K562 (cell line): ENCODE results near the gene CREG2. TPM values are rescaled to one million over a fixed set of nuclear protein-coding genes. Genes with fewer than 3 reads are reported as not detected.

Experiments used
- ATAC-seq: fragments of 200-7000 bp; cut with Tn5 transposase; 3 replicates; pipeline ENCODE4 v1.9.1; 2020; ENCODE audit warnings: moderate library complexity
- BruUV-seq: library from RNA; stranded (reverse); fragments of 400-500 nt; replicated peaks from 2 replicates; lab custom pipeline; 2021; lab: Mats Ljungman, UMichigan
- CTCF ChIA-PET: fragments of 300-600 bp; formaldehyde crosslinking; extraction: SDS; loops from one replicate; lab custom pipeline; 2021; ENCODE audit warnings: low intra/inter-chr PET ratio; lab: Yijun Ruan, JAX
- POLR2A ChIA-PET: fragments of 300-600, 350-650 bp; sonication (Branson Sonifier 250); formaldehyde crosslinking; extraction: SDS; loops from one replicate; lab custom pipeline; 2021; ENCODE audit warnings: antibody characterized with exemption, inconsistent platforms; lab: Yijun Ruan, JAX
- DNase-seq, 4 experiments: peaks; one replicate each; pipeline versions ENCODE4 v3.0.0 to v3.0.0-alpha.2; 2011 to 2018; ENCODE audit warnings: low spot score in 3 of 4, mixed read lengths in 3 of 4; ENCODE audit errors: extremely low read depth in 1 of 4
- FAIRE-seq: peaks from 2 replicates; lab custom pipeline; 2011; peaks lifted over from hg19 to GRCh38; lab: Jason Lieb, UNC
- H2AFZ ChIP-seq: 2 replicates; pipeline ENCODE4 v1.6.0; 2011; ENCODE audit warnings: low read depth, low read length, control low read depth, inconsistent platforms
- H3K27ac ChIP-seq: fragments of 200-600 bp; 3 replicates; pipeline ENCODE4 v1.8.0; 2011; ENCODE audit warnings: low read depth, mild to moderate bottlenecking, control low read depth, inconsistent platforms, low read length, moderate library complexity, mixed read lengths; ENCODE audit errors: extremely low read depth
- H3K27me3 ChIP-seq, 2 experiments: fragments of 300-600 bp in 1 of 2; 2 replicates in 1 of 2; 3 replicates in 1 of 2; pipeline versions ENCODE4 v1.6.0 to v1.8.0; 2011; ENCODE audit warnings: inconsistent platforms in 2 of 2, low read length in 2 of 2, mild to moderate bottlenecking in 1 of 2, mixed read lengths in 1 of 2, moderate library complexity in 1 of 2; ENCODE audit not compliant: control insufficient read depth in 2 of 2, insufficient read depth in 2 of 2
- H3K36me3 ChIP-seq: fragments of 300-600 bp; 3 replicates; pipeline ENCODE4 v1.8.0; 2011; ENCODE audit warnings: mild to moderate bottlenecking, low read length, inconsistent platforms; ENCODE audit not compliant: control insufficient read depth, insufficient read depth
- H3K4me1 ChIP-seq, 2 experiments: fragments of 200-600 bp in 1 of 2; replicated peaks in 1 of 2; 2 replicates in 1 of 2; 3 replicates in 1 of 2; pipeline versions ENCODE4 v1.5.1 to v1.8.0; 2011; ENCODE audit warnings: inconsistent platforms in 2 of 2, low read length in 2 of 2, mild to moderate bottlenecking in 1 of 2, mixed read lengths in 1 of 2, moderate library complexity in 1 of 2; ENCODE audit not compliant: control insufficient read depth in 2 of 2, insufficient read depth in 2 of 2
- H3K4me2 ChIP-seq: 2 replicates; pipeline ENCODE4 v1.6.1; 2011; ENCODE audit warnings: low read length, control low read depth, inconsistent platforms, mixed read lengths; ENCODE audit not compliant: insufficient read depth
- H3K4me3 ChIP-seq: fragments of 200-600 bp; sonication (generic), shearing (Covaris generic); 2 replicates; pipeline ENCODE4 v1.5.1; 2016; ENCODE audit warnings: control low read depth, inconsistent platforms
- H3K79me2 ChIP-seq: fragments of 200-600 bp; 3 replicates; pipeline ENCODE4 v1.8.0; 2011; ENCODE audit warnings: low read length, inconsistent platforms; ENCODE audit not compliant: control insufficient read depth, insufficient read depth
- H3K9ac ChIP-seq, 2 experiments: 2 replicates each; pipeline versions ENCODE4 v1.6.0 to v1.6.1; 2011; ENCODE audit warnings: low read depth in 2 of 2, low read length in 2 of 2, control low read depth in 1 of 2, inconsistent platforms in 1 of 2, mild to moderate bottlenecking in 1 of 2, mixed read lengths in 1 of 2; ENCODE audit not compliant: insufficient read depth in 1 of 2
- H3K9me1 ChIP-seq: one replicate; pipeline ENCODE4 v1.6.0; 2011; ENCODE audit warnings: inconsistent platforms, mild to moderate bottlenecking, low read length, moderate library complexity; ENCODE audit not compliant: control insufficient read depth, insufficient read depth
- H3K9me3 ChIP-seq: replicated peaks from 2 replicates; pipeline ENCODE4 v1.5.1; 2011; ENCODE audit warnings: low read depth, low read length, inconsistent platforms; ENCODE audit not compliant: control insufficient read depth, insufficient read depth
- H4K20me1 ChIP-seq: replicated peaks from 2 replicates; pipeline ENCODE4 v1.6.1; 2011; ENCODE audit warnings: low read length, inconsistent platforms, mixed read lengths; ENCODE audit not compliant: control insufficient read depth, insufficient read depth
- CHD4 ChIP-seq: fragments of 200-600 bp; sonication (generic); IDR thresholded peaks from 3 replicates; pipeline ENCODE4 v1.6.1; 2012; ENCODE audit warnings: low read depth, mild to moderate bottlenecking, mixed read lengths, low read length, inconsistent platforms; ENCODE audit not compliant: insufficient read depth, insufficient replicate concordance, poor library complexity, severe bottlenecking
- CREB5 ChIP-seq: fragments of 250-450 bp; sonication (Bioruptor Pico); IDR thresholded peaks from 2 replicates; pipeline ENCODE4 v1.5.0; 2020; ENCODE audit warnings: mild to moderate bottlenecking
- HMGN3 ChIP-seq: IDR thresholded peaks from 2 replicates; pipeline ENCODE4 v1.6.1; 2011; ENCODE audit warnings: borderline replicate concordance, low read depth, mild to moderate bottlenecking, mixed read lengths, low read length; ENCODE audit not compliant: insufficient read length; ENCODE audit errors: extremely low read depth
- SFPQ ChIP-seq: fragments of 200-400 bp; formaldehyde crosslinking; IDR thresholded peaks from 2 replicates; pipeline ENCODE4 v1.6.1; 2017; ENCODE audit warnings: mild to moderate bottlenecking, low read depth, low read length, moderate library complexity
- ZFP36 ChIP-seq: fragments of 150-350 bp; IDR thresholded peaks from 2 replicates; pipeline ENCODE4 v1.6.1; 2018; ENCODE audit warnings: low read length, low read depth; ENCODE audit not compliant: partially characterized antibody
- WGBS: fragments of 100-300 bp; shearing (Covaris generic); methylation state at CpG from one replicate; pipeline ENCODE4 v1.1.6; 2016; ENCODE audit warnings: low coverage, mixed read lengths; ENCODE audit not compliant: insufficient coverage; ENCODE audit errors: missing lambda C conversion rate; 5-methylcytosine and 5-hydroxymethylcytosine counted together
- in situ Hi-C: fragments of 300-500 bp; cut with MboI; formaldehyde crosslinking; loops from 4 replicates; pipeline ENCODE4 v1.15.0; 2018; ENCODE audit warnings: inconsistent platforms, mixed read lengths
- intact Hi-C: fragments of 100-400 bp; cut with micrococcal nuclease; formaldehyde crosslinking; loops from 2 replicates; pipeline ENCODE4 v1.14.2; 2022
- polyA plus RNA-seq, 8 experiments: library from polyadenylated mRNA; depleted of rRNA in 4 of 8; stranded (reverse) in 5 of 8; unstranded in 3 of 8; fragments of >200 nt; fragmentation: Nextera tagmentation in 2 of 8; fragmentation: Illumina TruSeq in 1 of 8; extraction: Ambion mirVana in 2 of 8; extraction: Trizol in 1 of 8; gene quantifications; 2 replicates each; pipeline versions ENCODE4 v1.2.1 to v1.2.3, GENCODE V29; 2011 to 2014; ENCODE audit warnings: inconsistent platforms in 1 of 8, missing spikeins in 1 of 8
- total RNA-seq, 7 experiments: library from RNA; depleted of rRNA in 6 of 7; stranded (reverse); fragments of >200 nt in 6 of 7; fragmentation: Illumina TruSeq in 2 of 7; extraction: Trizol in 2 of 7; gene quantifications; 2 replicates each; pipeline versions ENCODE4 v1.2.1 to v1.2.3, GENCODE V29; 2011 to 2021; ENCODE audit warnings: low replicate concordance in 1 of 7

The CREG2 gene
- total and polyA plus RNA-seq, 9 of the 15 experiments (the other 6 are each of a cell fraction or from before 2014, with no cell fraction given), result not detected

- POLR2A ChIA-PET, result interaction anchor here (0.6 to 2.2 kb wide), 2 partner anchors 8 to 80 kb away, joined by 3 to 9 read pairs; partner anchors contain the start of gene RNF149
- intact Hi-C loops, result no loop called here
- WGBS, result 75% methylated on average over 7 of the region's 7 CpGs
Observed at GRCh38 chr2:101300836-101301235, 86.5 kb downstream of the CREG2 start.

More at GRCh38 chr2:101300836-101301235, 86.5 kb downstream of the CREG2 start:
- Histone ChIP-seq H3K9me3 (no peaks in the 10 kb centered on the region), H3K27me3 (no peaks in the 10 kb centered on the region), H2AFZ (no peak overlapping the region), H3K4me2 (no peak overlapping the region), H4K20me1 (peaks cover 18% of the 10 kb centered on the region), H3K36me3 (peaks cover 43% of the 10 kb centered on the region), H3K4me1 (peaks cover 0 to 10% of the 10 kb centered on the region in 2 experiments; a peak in 3 of 5 replicates), H3K9me1 (no peaks in the 10 kb centered on the region), H3K27ac (no peak overlapping the region), H3K4me3 (no peak overlapping the region), H3K9ac (no peak overlapping the region), H3K79me2 (peaks cover 97% of the 10 kb centered on the region)
- FAIRE-seq (no peak), ATAC-seq (no peak), DNase-seq (no peak)
- no TSS peak for BruUV-seq
- TF ChIP-seq CHD4 (no peak), CREB5 (CRISPR knock-in tag) (no peak), HMGN3 (no peak), ZFP36 (no peak), SFPQ (no peak)
- in situ Hi-C loops, result no loop called here
- CTCF ChIA-PET, result no interaction called here
